Endothelial cell (in vitro differentiated cells): Measurements from ENCODE around the gene MRPL54. TPM values are rescaled to one million over a fixed set of nuclear protein-coding genes. Genes with fewer than 3 reads are reported as not detected.
"Not testable (repeated sequence)": the region's sequence is repeated elsewhere in the genome, so short reads cannot be mapped to it uniquely, and the experiment has no call there.

Source experiments
- DNase-seq: peaks from one replicate; pipeline ENCODE4 v3.0.0; 2021; ENCODE audit warnings: low spot score
- H3K27ac Mint-ChIP-seq: one replicate; pipeline ENCODE4 v1.8.0; 2021; ENCODE audit warnings: mixed read lengths, inconsistent platforms; ENCODE audit not compliant: unreplicated experiment
- H3K27me3 Mint-ChIP-seq: one replicate; pipeline ENCODE4 v1.8.0; 2021; ENCODE audit warnings: mild to moderate bottlenecking, moderate library complexity, mixed read lengths, inconsistent platforms; ENCODE audit not compliant: unreplicated experiment
- H3K36me3 Mint-ChIP-seq: one replicate; pipeline ENCODE4 v1.8.0; 2021; ENCODE audit warnings: mild to moderate bottlenecking, low read depth, mixed read lengths, inconsistent platforms; ENCODE audit not compliant: unreplicated experiment
- H3K4me1 Mint-ChIP-seq: one replicate; pipeline ENCODE4 v1.8.0; 2021; ENCODE audit warnings: mild to moderate bottlenecking, mixed read lengths, inconsistent platforms; ENCODE audit not compliant: unreplicated experiment
- H3K4me3 Mint-ChIP-seq: one replicate; pipeline ENCODE4 v1.8.0; 2021; ENCODE audit warnings: mild to moderate bottlenecking, mixed read lengths, inconsistent platforms; ENCODE audit not compliant: unreplicated experiment
- H3K9me3 Mint-ChIP-seq: one replicate; pipeline ENCODE4 v1.8.0; 2021; ENCODE audit warnings: mixed read lengths, inconsistent platforms; ENCODE audit not compliant: unreplicated experiment
- CTCF ChIP-seq: fragments of 200-600 bp; sonication (generic); IDR thresholded peaks from one replicate; pipeline ENCODE4 v1.5.0; 2021; ENCODE audit warnings: antibody characterized with exemption; ENCODE audit not compliant: unreplicated experiment
- total RNA-seq: library from RNA; stranded (reverse); fragmentation: NEBNext Ultra II Directional; extraction: Animal tissue kit (Norgen Biotek cat#: 25700); gene quantifications from one replicate; pipeline ENCODE4 v1.2.1, GENCODE V29; 2021; ENCODE audit not compliant: unreplicated experiment

Gene MRPL54
- total RNA-seq, 1 donor from 2014 or later: 26.7 TPM

- peaks cover 7% of the 10 kb centered on the region for H3K36me3 Mint-ChIP-seq
- no peak for TF ChIP-seq CTCF
- DNase-seq: no peak
- no peak overlapping the region for H3K4me3 Mint-ChIP-seq
- H3K9me3 Mint-ChIP-seq: no peaks in the 10 kb centered on the region
- no peaks in the 10 kb centered on the region for H3K27me3 Mint-ChIP-seq
- H3K4me1 Mint-ChIP-seq: no peaks in the 10 kb centered on the region
- H3K27ac Mint-ChIP-seq: no peak overlapping the region
Measured at GRCh38 chr19:3751236-3751635, 11.2 kb upstream of the MRPL54 start.

- H3K4me1 Mint-ChIP-seq: no peaks in the 10 kb centered on the region
- DNase-seq: no peak
- H3K4me3 Mint-ChIP-seq: no peak overlapping the region
- H3K27me3 Mint-ChIP-seq: no peaks in the 10 kb centered on the region
- peaks cover 7% of the 10 kb centered on the region for H3K36me3 Mint-ChIP-seq
- H3K27ac Mint-ChIP-seq: no peak overlapping the region
- TF ChIP-seq CTCF: no peak
- H3K9me3 Mint-ChIP-seq: no peaks in the 10 kb centered on the region
Measured at GRCh38 chr19:3752492-3752891, 10.0 kb upstream of the MRPL54 start.

- no peak for DNase-seq
- Mint-ChIP-seq H3K9me3 (no peaks in the 10 kb centered on the region), H3K4me1 (no peaks in the 10 kb centered on the region), H3K4me3 (no peak overlapping the region), H3K27ac (no peak overlapping the region), H3K36me3 (peaks cover 7% of the 10 kb centered on the region), H3K27me3 (no peaks in the 10 kb centered on the region)
- TF ChIP-seq CTCF: no peak
Measured at GRCh38 chr19:3753631-3754410, 8.7 kb upstream of the MRPL54 start.

GRCh38 chr19:3757705-3758104, 4.8 kb upstream of the MRPL54 start:
- H3K4me3 Mint-ChIP-seq, H3K27ac Mint-ChIP-seq, DNase-seq, H3K9me3 Mint-ChIP-seq, H3K4me1 Mint-ChIP-seq, H3K27me3 Mint-ChIP-seq: not testable (repeated sequence)
- H3K36me3 Mint-ChIP-seq: peaks cover 11% of the 10 kb centered on the region

- not testable (repeated sequence) for H3K4me3 Mint-ChIP-seq, H3K9me3 Mint-ChIP-seq, H3K27me3 Mint-ChIP-seq, H3K4me1 Mint-ChIP-seq, H3K27ac Mint-ChIP-seq, DNase-seq
- peaks cover 11% of the 10 kb centered on the region for H3K36me3 Mint-ChIP-seq
Measured at GRCh38 chr19:3758297-3758696, 4.2 kb upstream of the MRPL54 start.

GRCh38 chr19:3759482-3760254, 2.8 kb upstream of the MRPL54 start:
- Mint-ChIP-seq H3K4me3 (no peak overlapping the region), H3K27me3 (no peaks in the 10 kb centered on the region), H3K4me1 (peaks cover 8% of the 10 kb centered on the region)

More at GRCh38 chr19:3759482-3760254, 2.8 kb upstream of the MRPL54 start:
- no peak for DNase-seq
- no peak for TF ChIP-seq CTCF
- Mint-ChIP-seq H3K9me3 (no peaks in the 10 kb centered on the region), H3K27ac (no peak overlapping the region), H3K36me3 (peaks cover 8% of the 10 kb centered on the region)
